ENCODE results near the gene ITIH3.

Gene ITIH3

DNA sequence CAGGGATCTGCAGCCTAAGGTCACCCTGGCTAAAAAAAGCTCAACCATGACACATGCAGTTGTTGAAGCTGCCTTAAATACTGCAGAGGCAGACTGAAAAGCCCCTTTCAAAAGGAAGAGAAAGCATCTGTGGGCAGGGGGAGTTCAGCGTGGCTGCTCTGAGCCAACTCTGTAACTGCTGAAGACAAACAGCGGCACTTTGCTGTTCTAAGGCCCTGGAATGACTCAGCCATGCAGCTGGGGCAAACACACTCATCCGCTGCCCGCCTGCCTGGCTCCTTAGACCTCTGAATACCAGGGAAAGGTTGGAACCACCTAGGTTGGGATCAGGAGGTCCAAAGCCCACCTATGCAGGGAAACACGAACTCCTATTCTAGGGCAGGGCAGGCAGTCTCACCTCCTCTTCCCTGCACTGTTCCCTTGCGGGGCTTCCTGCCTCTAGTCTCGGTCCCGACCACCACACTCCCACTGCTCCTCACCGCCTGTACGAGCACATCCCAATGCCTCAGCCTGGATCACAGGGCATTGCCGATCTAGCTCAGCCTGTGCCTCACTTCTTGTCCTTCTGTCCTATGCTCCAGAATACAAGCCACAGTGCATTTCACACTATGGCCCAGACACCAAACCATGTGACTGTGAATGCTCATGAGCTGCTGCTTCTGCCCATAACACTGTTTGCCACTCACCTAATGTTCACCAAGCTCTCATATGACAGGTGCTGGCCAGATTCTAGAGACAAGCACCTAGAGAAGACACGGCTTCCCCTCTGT, 46.8 kb downstream of the ITIH3 start:
- no peak for TF ChIP-seq CTCF (IDR thresholded peaks at IDR 0.05; ENCODE audit: low read depth, low read length)
- no peak overlapping the region for H3K4me3 ChIP-seq (ENCODE audit: low read depth, low read length)

GRCh38 chr3:52841981-52842340, 47.4 kb downstream of the ITIH3 start:
- H3K4me3 ChIP-seq (ENCODE audit: low read depth, low read length), result no peak overlapping the region
- no peak for TF ChIP-seq CTCF (IDR thresholded peaks at IDR 0.05; ENCODE audit: low read depth, low read length)

GRCh38 chr3:52842424-52842823, 47.8 kb downstream of the ITIH3 start:
- H3K4me3 ChIP-seq (ENCODE audit: low read depth, low read length), result no peak overlapping the region
- no peak for TF ChIP-seq CTCF (IDR thresholded peaks at IDR 0.05; ENCODE audit: low read depth, low read length)

GRCh38 chr3:52843108-52843865, 48.7 kb downstream of the ITIH3 start:
- TF ChIP-seq CTCF (IDR thresholded peaks at IDR 0.05; ENCODE audit: low read depth, low read length), result no peak

DNA sequence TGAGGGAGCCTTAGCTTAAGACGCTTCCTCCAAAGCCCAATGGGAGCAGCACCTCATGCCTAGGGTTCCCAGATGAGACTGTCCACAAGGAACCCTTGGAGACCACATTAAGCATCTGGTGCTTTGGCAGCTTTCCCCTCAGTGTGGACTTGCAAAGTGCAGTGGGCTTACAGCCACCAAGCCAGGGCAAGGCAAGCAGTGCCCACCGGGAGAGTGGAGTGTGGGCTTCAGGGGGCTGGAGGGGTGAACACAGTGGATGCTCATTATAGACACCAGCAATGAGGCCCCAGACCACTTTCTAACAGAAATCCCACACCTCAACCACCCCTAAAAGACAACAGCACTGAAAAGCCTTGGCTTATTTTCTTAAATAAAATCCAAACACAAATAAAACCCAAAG, 49.3 kb downstream of the ITIH3 start:
- no peak overlapping the region for H3K4me3 ChIP-seq (ENCODE audit: low read depth, low read length)
- TF ChIP-seq CTCF (IDR thresholded peaks at IDR 0.05; ENCODE audit: low read depth, low read length), result no peak

More at GRCh38 chr3:52843108-52843865, 48.7 kb downstream of the ITIH3 start:
- H3K4me3 ChIP-seq (ENCODE audit: low read depth, low read length), result no peak overlapping the region

- TF ChIP-seq CTCF (IDR thresholded peaks at IDR 0.05; ENCODE audit: low read depth, low read length), result no peak
- H3K4me3 ChIP-seq (ENCODE audit: low read depth, low read length), result no peak overlapping the region
Measured at GRCh38 chr3:52844290-52844975, 49.8 kb downstream of the ITIH3 start.

GRCh38 chr3:52845157-52845556, 50.6 kb downstream of the ITIH3 start:
- H3K4me3 ChIP-seq (ENCODE audit: low read depth, low read length), result no peak overlapping the region
- no peak for TF ChIP-seq CTCF (IDR thresholded peaks at IDR 0.05; ENCODE audit: low read depth, low read length)

All from WI38 (cell line).